ENCODE data around the gene SDF4.

DNA sequence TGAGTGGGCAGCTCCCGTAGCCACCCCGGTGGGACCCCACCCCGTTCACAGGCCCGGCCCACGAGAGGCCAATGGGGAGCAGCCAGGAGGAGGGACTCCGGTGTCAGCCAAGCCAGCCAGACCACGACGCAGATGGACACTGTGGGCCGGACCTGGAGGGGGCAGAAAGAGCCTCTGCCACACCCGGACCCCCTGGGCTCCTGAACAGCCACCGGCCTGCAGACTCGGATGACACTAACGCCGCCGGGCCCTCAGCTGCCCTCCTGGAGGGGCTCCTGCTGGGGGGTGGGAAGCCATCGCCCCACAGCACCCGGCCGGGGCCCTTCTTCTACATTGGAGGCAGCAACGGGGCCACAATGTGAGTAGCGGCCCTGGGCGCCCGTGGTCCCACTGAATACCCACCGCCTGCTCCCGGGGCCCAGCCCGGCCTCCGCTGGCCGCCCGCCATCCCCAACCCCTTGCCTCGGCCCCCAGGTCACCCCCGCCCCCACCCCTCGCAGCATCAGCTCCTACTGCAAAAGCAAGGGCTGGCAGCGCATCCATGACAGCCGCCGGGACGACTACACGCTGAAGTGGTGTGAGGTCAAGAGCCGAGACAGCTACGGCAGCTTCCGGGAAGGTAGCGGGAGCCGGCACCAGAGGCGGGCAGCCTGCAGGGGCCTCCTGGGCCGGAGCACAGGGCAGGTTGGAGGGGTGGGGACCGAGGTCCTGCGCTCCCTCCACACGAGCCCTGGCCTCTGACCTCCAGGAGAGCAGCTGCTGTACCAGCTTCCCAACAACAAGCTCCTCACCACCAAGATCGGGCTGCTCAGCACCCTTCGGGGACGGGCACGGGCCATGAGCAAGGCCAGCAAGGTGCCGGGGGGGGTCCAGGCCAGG lies 51.6 kb downstream of the SDF4 start:
- TF ChIP-seq, protein P1, sequence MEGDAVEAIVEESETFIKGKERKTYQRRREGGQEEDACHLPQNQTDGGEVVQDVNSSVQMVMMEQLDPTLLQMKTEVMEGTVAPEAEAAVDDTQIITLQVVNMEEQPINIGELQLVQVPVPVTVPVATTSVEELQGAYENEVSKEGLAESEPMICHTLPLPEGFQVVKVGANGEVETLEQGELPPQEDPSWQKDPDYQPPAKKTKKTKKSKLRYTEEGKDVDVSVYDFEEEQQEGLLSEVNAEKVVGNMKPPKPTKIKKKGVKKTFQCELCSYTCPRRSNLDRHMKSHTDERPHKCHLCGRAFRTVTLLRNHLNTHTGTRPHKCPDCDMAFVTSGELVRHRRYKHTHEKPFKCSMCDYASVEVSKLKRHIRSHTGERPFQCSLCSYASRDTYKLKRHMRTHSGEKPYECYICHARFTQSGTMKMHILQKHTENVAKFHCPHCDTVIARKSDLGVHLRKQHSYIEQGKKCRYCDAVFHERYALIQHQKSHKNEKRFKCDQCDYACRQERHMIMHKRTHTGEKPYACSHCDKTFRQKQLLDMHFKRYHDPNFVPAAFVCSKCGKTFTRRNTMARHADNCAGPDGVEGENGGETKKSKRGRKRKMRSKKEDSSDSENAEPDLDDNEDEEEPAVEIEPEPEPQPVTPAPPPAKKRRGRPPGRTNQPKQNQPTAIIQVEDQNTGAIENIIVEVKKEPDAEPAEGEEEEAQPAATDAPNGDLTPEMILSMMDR (IDR thresholded peaks at IDR 0.05 in 8 of 11, conservative IDR thresholded peaks at IDR 0.05 in 3 of 11) = no peak
- no peak for TF ChIP-seq POLR2AphosphoS5 (IDR thresholded peaks at IDR 0.05)
- TF ChIP-seq POLR2A (IDR thresholded peaks at IDR 0.05) = no peak
